Measurements from ENCODE around the gene HDGFL2. TPM values are rescaled to one million over a fixed set of nuclear protein-coding genes. Genes with fewer than 3 reads are reported as not detected.

Gene HDGFL2
- total and polyA plus RNA-seq, 2 of the 8 experiments (the other 6 are each of a cell fraction or from before 2014, with no cell fraction given), result 31.1 to 106 TPM

- Histone ChIP-seq H3K4ac (replicated peaks; ENCODE audit: insufficient read length, low read depth, low read length) (no peak overlapping the region), H2BK15ac (ENCODE audit: low read length) (no peak overlapping the region), H3K9me3 (ENCODE audit: insufficient read depth in 2 of 2, low read depth in 1 of 2, low read length in 1 of 2) (no peaks in the 10 kb centered on the region), H2AK5ac (ENCODE audit: low read depth, low read length) (no peak overlapping the region), H3K79me2 (ENCODE audit: control insufficient read depth in 1 of 2, insufficient read depth in 2 of 2, low read length in 2 of 2) (0 out of 4 replicates have a peak, but pooled peaks cover 0 to under 1% of the 10 kb centered on the region in 2 experiments), H2BK5ac (ENCODE audit: low read depth, low read length) (no peak overlapping the region), H3K14ac (ENCODE audit: insufficient read length) (no peak overlapping the region), H4K91ac (replicated peaks; ENCODE audit: insufficient read length, low read length) (no peak overlapping the region), H3K36me3 (ENCODE audit: control insufficient read depth in 2 of 4, insufficient read depth in 4 of 4, low read length in 3 of 4) (peaks cover 2 to 51% (median 26%) of the 10 kb centered on the region in 4 experiments; a peak in 6 of 8 replicates), H3K56ac (replicated peaks; ENCODE audit: insufficient read length, low read depth, low read length) (no peak overlapping the region), H2BK20ac (ENCODE audit: low read length) (no peak overlapping the region), H3K23me2 (ENCODE audit: low read depth, low read length) (peaks cover 3% of the 10 kb centered on the region; the same call in 1 of the 2 replicates), H3K79me1 (ENCODE audit: low read depth, low read length) (peaks cover 5% of the 10 kb centered on the region), H3K9ac (replicated peaks in 1 of 4; ENCODE audit: extremely low read depth in 1 of 4, low read depth in 3 of 4, low read length in 3 of 4) (no peak overlapping the region), H2BK12ac (ENCODE audit: low read depth, low read length) (no peak overlapping the region), H4K20me1 (replicated peaks in 1 of 2; ENCODE audit: control insufficient read depth in 1 of 2, insufficient read depth in 2 of 2, low read length in 2 of 2) (peaks cover 6 to 22% of the 10 kb centered on the region in 2 experiments), H3K23ac (ENCODE audit: insufficient read length) (no peak overlapping the region), H3K4me1 (replicated peaks in 1 of 4; ENCODE audit: control insufficient read depth in 3 of 4, insufficient read depth in 4 of 4, low read length in 3 of 4) (no peaks in the 10 kb centered on the region), H4K8ac (ENCODE audit: extremely low read depth, insufficient read depth, low read length) (no peak overlapping the region), H2AFZ (ENCODE audit: low read length) (no peak overlapping the region), H3K4me2 (ENCODE audit: insufficient read depth in 1 of 2, low read depth in 2 of 2, low read length in 2 of 2) (no peak overlapping the region), H3K27ac (ENCODE audit: low read depth, low read length) (no peak overlapping the region), H4K5ac (ENCODE audit: insufficient read length, low read depth, low read length) (no peak overlapping the region), H3K18ac (ENCODE audit: extremely low read depth, low read length) (no peak overlapping the region), H2BK120ac (replicated peaks; ENCODE audit: low read depth, low read length) (no peak overlapping the region), H3K27me3 (replicated peaks in 1 of 4; ENCODE audit: control insufficient read depth in 3 of 4, extremely low read depth in 1 of 4, insufficient read depth in 3 of 4, low read length in 3 of 4) (no peaks in the 10 kb centered on the region; a peak in 1 of 7 replicates), H3K4me3 (ENCODE audit: extremely low read depth in 1 of 4, insufficient read depth in 2 of 4, low read depth in 3 of 4, low read length in 4 of 4) (no peak overlapping the region)
- FAIRE-seq (no peak), DNase-seq (ENCODE audit: low read depth in 1 of 2, low spot score in 2 of 2) (no peak)
- WGBS, 2 experiments (ENCODE audit: extremely low coverage in 1 of 2, insufficient coverage in 1 of 2, insufficient read length in 1 of 2, insufficient replicate concordance in 2 of 2, low coverage in 1 of 2, low lambda C conversion rate in 2 of 2, missing lambda C conversion rate in 1 of 2), result 88% methylated on average over 11 of the region's 11 CpGs; no CpG with 5 or more reads in 1 of the 2 experiments
- ChIA-PET CTCF (ENCODE audit: partially characterized antibody) (interaction anchor here (0.8 to 1.0 kb wide), 3 partner anchors 10 to 219 kb away, joined by 3 to 4 read pairs (median 3); no protein-coding TSS in a partner anchor), POLR2A (ENCODE audit: partially characterized antibody) (interaction anchor here (0.5 to 1.7 kb wide), 3 partner anchors 14 to 53 kb away, joined by 3 to 4 read pairs (median 3); no protein-coding TSS in a partner anchor)
- no peak for TF ChIP-seq YY1 (IDR thresholded peaks at IDR 0.05; ENCODE audit: low read depth, low read length)
- TF ChIP-seq CHD1 (IDR thresholded peaks at IDR 0.05; ENCODE audit: low read depth, low read length), result no peak
- TF ChIP-seq RXRA (IDR thresholded peaks at IDR 0.05; ENCODE audit: insufficient read depth, low read depth, low read length), result no peak
- no peak for TF ChIP-seq CBX8 (IDR thresholded peaks at IDR 0.05; ENCODE audit: borderline replicate concordance, low read depth, low read length)
- no peak for TF ChIP-seq TBP (IDR thresholded peaks at IDR 0.05; ENCODE audit: low read depth, low read length)
- no peak for TF ChIP-seq CTCF (IDR thresholded peaks at IDR 0.05; ENCODE audit: control extremely low read depth in 1 of 3, insufficient read depth in 1 of 3, low read depth in 1 of 3, low read length in 3 of 3)
- TF ChIP-seq BCL11A (IDR thresholded peaks at IDR 0.05; ENCODE audit: low read depth in 2 of 2, low read length in 2 of 2), result no peak
- TF ChIP-seq JUND (IDR thresholded peaks at IDR 0.05; ENCODE audit: low read length), result no peak
Observed at GRCh38 chr19:4487572-4487971, 15.5 kb downstream of the HDGFL2 start.
